IMR-90 (cell line): ENCODE results near the gene PGBD1. TPM values are rescaled to one million over a fixed set of nuclear protein-coding genes. Genes with fewer than 3 reads are reported as not detected.

Source experiments
- ATAC-seq: fragments of 200-7000 bp; cut with Tn5 transposase; 2 replicates; pipeline ENCODE4 v1.9.1; 2020; ENCODE audit warnings: low read depth, mild to moderate bottlenecking, moderate library complexity
- BruUV-seq: library from RNA; stranded (reverse); fragments of 400-500 nt; replicated peaks from 2 replicates; lab custom pipeline; 2021; lab: Mats Ljungman, UMichigan
- CTCF ChIA-PET: fragments of 300-600 bp; formaldehyde crosslinking; extraction: SDS; loops from one replicate; lab custom pipeline; 2021; ENCODE audit warnings: antibody characterized with exemption; lab: Yijun Ruan, JAX
- POLR2A ChIA-PET: fragments of 300-600 bp; sonication (Branson Sonifier 250); formaldehyde crosslinking; loops from one replicate; lab custom pipeline; 2022; ENCODE audit warnings: antibody characterized with exemption; ENCODE audit not compliant: unreplicated experiment; lab: Charles Lee
- DNase-seq: peaks from one replicate; pipeline ENCODE4 v3.0.0; 2013
- H2AFZ ChIP-seq: replicated peaks from 2 replicates; pipeline ENCODE3; 2013; ENCODE audit warnings: low read length, mild to moderate bottlenecking; ENCODE audit not compliant: poor library complexity
- H2AK5ac ChIP-seq: 2 replicates; pipeline ENCODE4 v1.6.1; 2013; ENCODE audit warnings: low read depth, low read length, inconsistent platforms
- H2AK9ac ChIP-seq: replicated peaks from 2 replicates; pipeline ENCODE3; 2013; ENCODE audit warnings: mild to moderate bottlenecking, low read depth, low read length, moderate library complexity; ENCODE audit not compliant: poor library complexity
- H2BK120ac ChIP-seq: 2 replicates; pipeline ENCODE4 v1.6.1; 2013; ENCODE audit warnings: low read depth, low read length, inconsistent platforms
- H2BK15ac ChIP-seq: 3 replicates; pipeline ENCODE4 v1.6.1; 2013; ENCODE audit warnings: low read depth, low read length, inconsistent platforms
- H2BK20ac ChIP-seq: 2 replicates; pipeline ENCODE4 v1.6.1; 2013; ENCODE audit warnings: low read depth, mild to moderate bottlenecking, inconsistent platforms, low read length, moderate library complexity
- H2BK5ac ChIP-seq: 2 replicates; pipeline ENCODE4 v1.6.1; 2013; ENCODE audit warnings: mild to moderate bottlenecking, low read depth, low read length, inconsistent platforms; ENCODE audit not compliant: poor library complexity, severe bottlenecking
- H3K14ac ChIP-seq: replicated peaks from 2 replicates; pipeline ENCODE4 v1.6.1; 2013; ENCODE audit warnings: low read depth, low read length, inconsistent platforms
- H3K18ac ChIP-seq: 2 replicates; pipeline ENCODE4 v1.6.1; 2013; ENCODE audit warnings: low read depth, low read length, control low read depth
- H3K23ac ChIP-seq: 2 replicates; pipeline ENCODE4 v1.6.1; 2013; ENCODE audit warnings: low read depth, low read length, inconsistent platforms
- H3K27ac ChIP-seq: 2 replicates; pipeline ENCODE4 v1.5.1; 2013; ENCODE audit warnings: mild to moderate bottlenecking, control low read depth, low read length; ENCODE audit not compliant: insufficient read depth
- H3K27me3 ChIP-seq: 2 replicates; pipeline ENCODE4 v1.6.1; 2013; ENCODE audit warnings: low read length; ENCODE audit not compliant: control insufficient read depth, insufficient read depth
- H3K36me3 ChIP-seq: 2 replicates; pipeline ENCODE4 v1.6.1; 2013; ENCODE audit warnings: low read length, mixed read lengths; ENCODE audit not compliant: control insufficient read depth, insufficient read depth
- H3K4ac ChIP-seq: 2 replicates; pipeline ENCODE4 v1.6.1; 2013; ENCODE audit warnings: low read depth, low read length, inconsistent platforms
- H3K4me1 ChIP-seq: 2 replicates; pipeline ENCODE4 v1.6.1; 2013; ENCODE audit warnings: low read length, mixed read lengths; ENCODE audit not compliant: control insufficient read depth, insufficient read depth
- H3K4me2 ChIP-seq: 2 replicates; pipeline ENCODE4 v1.6.1; 2013; ENCODE audit warnings: low read depth, mild to moderate bottlenecking, control low read depth, low read length, moderate library complexity
- H3K4me3 ChIP-seq: 2 replicates; pipeline ENCODE4 v1.5.1; 2013; ENCODE audit warnings: low read depth, mild to moderate bottlenecking, control low read depth, low read length, moderate library complexity; ENCODE audit not compliant: insufficient read depth
- H3K56ac ChIP-seq: 2 replicates; pipeline ENCODE4 v1.6.1; 2013; ENCODE audit warnings: low read length, inconsistent platforms; ENCODE audit not compliant: insufficient read depth; ENCODE audit errors: extremely low read depth
- H3K79me1 ChIP-seq, 2 experiments: 2 replicates each; pipeline ENCODE4 v1.6.1; 2013; ENCODE audit warnings: low read length in 2 of 2, inconsistent platforms in 1 of 2, low read depth in 1 of 2
- H3K9ac ChIP-seq: 2 replicates; pipeline ENCODE4 v1.6.1; 2013; ENCODE audit warnings: low read depth, low read length, control low read depth
- H3K9me1 ChIP-seq: 2 replicates; pipeline ENCODE4 v1.6.1; 2013; ENCODE audit warnings: low read length, inconsistent platforms; ENCODE audit not compliant: insufficient read depth
- H3K9me3 ChIP-seq: 2 replicates; pipeline ENCODE4 v1.6.1; 2013; ENCODE audit warnings: low read length; ENCODE audit not compliant: control insufficient read depth, insufficient read depth
- H4K20me1 ChIP-seq: 2 replicates; pipeline ENCODE4 v1.6.1; 2013; ENCODE audit warnings: low read length, inconsistent platforms; ENCODE audit not compliant: insufficient read depth
- H4K5ac ChIP-seq: 2 replicates; pipeline ENCODE4 v1.6.1; 2013; ENCODE audit warnings: mild to moderate bottlenecking, low read depth, low read length, control low read depth
- H4K8ac ChIP-seq, 2 experiments: 2 replicates each; pipeline ENCODE4 v1.6.1; 2013; ENCODE audit warnings: low read depth in 2 of 2, low read length in 2 of 2, control low read depth in 1 of 2, inconsistent platforms in 1 of 2
- H4K91ac ChIP-seq: 2 replicates; pipeline ENCODE4 v1.6.1; 2013; ENCODE audit warnings: low read depth, low read length, inconsistent platforms; ENCODE audit not compliant: insufficient read depth
- CEBPB ChIP-seq: IDR thresholded peaks from 2 replicates; pipeline ENCODE4 v1.6.1; 2012; ENCODE audit warnings: low read depth, low read length, improper control_type of control experiment
- MAZ ChIP-seq: IDR thresholded peaks from 2 replicates; pipeline ENCODE4 v1.6.1; 2012; ENCODE audit warnings: low read depth, mild to moderate bottlenecking, low read length, improper control_type of control experiment, moderate library complexity, borderline replicate concordance
- RAD21 ChIP-seq: IDR thresholded peaks from 2 replicates; pipeline ENCODE4 v1.6.1; 2012; ENCODE audit warnings: low read length, improper control_type of control experiment
- RCOR1 ChIP-seq: IDR thresholded peaks from 2 replicates; pipeline ENCODE4 v1.6.1; 2012; ENCODE audit warnings: mild to moderate bottlenecking, low read length, improper control_type of control experiment; ENCODE audit not compliant: insufficient replicate concordance
- SMC3 ChIP-seq: fragments of 150-350 bp; IDR thresholded peaks from 2 replicates; pipeline ENCODE4 v1.6.1; 2016; ENCODE audit warnings: low read depth, mild to moderate bottlenecking, antibody characterized with exemption, low read length, moderate library complexity
- WGBS, 2 experiments: methylation state at CpG; one replicate each; pipeline versions ENCODE4 v1.1.5 to v1.1.7; 2013; ENCODE audit warnings: missing lambda C conversion rate in 2 of 2; ENCODE audit not compliant: insufficient read length in 1 of 2; ENCODE audit errors: extremely low coverage in 2 of 2; 5-methylcytosine and 5-hydroxymethylcytosine counted together
- dilution Hi-C: fragments of 300-500 bp; cut with HindIII; formaldehyde crosslinking; loops from one replicate; pipeline ENCODE4 v1.14.3; 2018; ENCODE audit warnings: low sequenced_read_pairs; ENCODE audit not compliant: unreplicated experiment
- in situ Hi-C: fragments of 300-500 bp; cut with MboI; formaldehyde crosslinking; loops from 3 replicates; pipeline ENCODE4 v1.14.3; 2019; ENCODE audit warnings: low sequenced_read_pairs, inconsistent platforms, mixed read lengths
- intact Hi-C: fragments of 100-400 bp; cut with micrococcal nuclease; formaldehyde crosslinking; loops from 2 replicates; pipeline ENCODE4 v1.10.0; 2022
- polyA plus RNA-seq, 3 experiments: library from polyadenylated mRNA; depleted of rRNA; stranded (reverse); fragments of >200 nt; gene quantifications; 2 replicates each; pipeline ENCODE4 v1.2.3, GENCODE V29; 2012; ENCODE audit warnings: low replicate concordance in 1 of 3
- total RNA-seq: library from RNA; depleted of rRNA; stranded (reverse); fragments of >200 nt; gene quantifications from 2 replicates; pipeline ENCODE4 v1.2.3, GENCODE V29; 2012
- TF ChIP-seq, protein P1 (sequence below): conservative IDR thresholded peaks from 2 replicates; pipeline ENCODE4 v1.5.1; 2012; ENCODE audit warnings: mild to moderate bottlenecking, low read depth, low read length, improper control_type of control experiment

PGBD1 gene
- total and polyA plus RNA-seq, 2 of the 4 experiments (the other 2 are of a cell fraction), result 3.9 to 6.3 TPM

DNA sequence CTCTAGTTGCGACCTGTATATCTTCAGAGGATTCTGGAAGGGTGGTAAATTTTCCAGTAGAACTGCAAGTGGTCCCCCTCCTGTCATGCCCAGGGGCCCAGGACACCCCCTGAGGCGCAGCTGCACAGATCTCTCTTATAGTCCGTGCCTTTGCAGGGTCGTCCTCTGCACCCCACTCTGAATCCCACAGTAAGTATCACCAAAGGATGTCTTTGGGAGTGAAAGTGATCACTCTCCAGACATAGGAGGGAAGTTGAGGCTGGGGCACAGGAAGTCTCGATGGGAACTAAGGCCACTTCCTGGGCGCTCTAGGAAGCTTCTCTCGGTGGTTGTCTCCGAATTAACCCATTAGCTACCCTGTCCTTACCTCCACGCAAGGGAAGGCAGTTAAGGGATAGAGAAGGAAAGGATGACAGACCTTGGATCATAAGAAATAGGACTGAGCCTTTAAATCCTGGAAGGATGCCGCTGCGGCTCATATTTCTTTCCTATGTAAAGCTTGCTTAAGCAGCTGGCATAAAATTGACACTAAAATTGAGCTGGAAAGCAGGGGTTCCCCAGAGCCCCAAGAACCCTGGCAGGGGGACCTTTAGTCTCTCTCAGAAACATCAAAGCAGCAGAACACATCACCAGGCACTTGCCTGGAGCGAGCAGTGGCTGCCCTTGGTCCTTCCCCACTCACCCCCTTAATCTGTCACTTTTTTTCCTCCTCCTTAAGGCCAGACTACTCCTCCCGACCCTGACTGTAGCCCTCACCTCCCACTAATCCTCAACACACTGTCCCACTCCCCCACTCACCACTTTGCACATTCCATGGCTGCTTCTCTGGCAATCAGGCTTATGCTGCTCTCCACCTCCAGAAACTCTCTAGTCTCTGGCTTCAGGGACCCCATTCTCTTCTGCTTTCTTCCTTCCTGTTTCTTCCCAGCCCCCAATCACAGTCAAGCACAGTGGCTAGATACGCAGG is 29.1 kb upstream of the PGBD1 start, which contains the start of gene ZKSCAN4:
Gene ZKSCAN4 (minus strand): TSS at position 261 of the 967 bp plus-strand sequence. CDS start 289 bp downstream, outside the sequence.
- Histone ChIP-seq H2AK5ac (peak within 1 kb of the TSS; percentile 76), H4K5ac (peak within 1 kb of the TSS; percentile 100), H3K18ac (no peak within 1 kb of the TSS; the same call in 1 of the 2 replicates), H3K4ac (peak within 1 kb of the TSS; percentile 82), H2BK15ac (0 out of 3 replicates have a peak within 1 kb of the TSS, but pooled peaks have one; percentile 10), H3K9me3 (no peaks in the 10 kb centered on the region), H4K91ac (peak within 1 kb of the TSS; percentile 83), H2BK120ac (peak within 1 kb of the TSS; percentile 29; the same call in 1 of the 2 replicates), H2AK9ac (peak within 1 kb of the TSS; percentile 88), H4K20me1 (no peaks in the 10 kb centered on the region), H3K27ac (peak within 1 kb of the TSS; percentile 59), H3K79me1 (peaks cover 7 to 24% of the 10 kb centered on the region in 2 experiments), H2BK5ac (peak within 1 kb of the TSS; percentile 34), H3K23ac (peak within 1 kb of the TSS; percentile 36), H2BK20ac (no peak within 1 kb of the TSS), H4K8ac (peak within 1 kb of the TSS; percentile 96 to 98), H2AFZ (peak within 1 kb of the TSS; percentile 94), H3K9ac (peak within 1 kb of the TSS; percentile 78), H3K4me3 (peak within 1 kb of the TSS; percentile 58), H3K27me3 (no peaks in the 10 kb centered on the region), H3K56ac (peak within 1 kb of the TSS; percentile 42; the same call in 1 of the 2 replicates), H3K14ac (peak within 1 kb of the TSS; percentile 78), H3K36me3 (peaks cover 6% of the 10 kb centered on the region), H3K9me1 (0 out of 2 replicates have a peak, but pooled peaks cover 3% of the 10 kb centered on the region), H3K4me1 (peaks cover 7% of the 10 kb centered on the region), H3K4me2 (peak within 1 kb of the TSS; percentile 81)
- DNase-seq (peak; percentile 92), ATAC-seq (peak; percentile 96)
- intact Hi-C loops (loop anchor here (1.0 to 5.0 kb wide), 4 partner anchors 14 to 105 kb away; partner anchors contain the start of genes PGBD1 and ZSCAN9), in situ Hi-C loops (no loop called here), dilution Hi-C loops (no loop called here)
- 3% methylated on average over 4 of the region's 14 CpGs; no CpG with 5 or more reads in 1 of the 2 experiments for WGBS, 2 experiments
- TF ChIP-seq, protein P1, sequence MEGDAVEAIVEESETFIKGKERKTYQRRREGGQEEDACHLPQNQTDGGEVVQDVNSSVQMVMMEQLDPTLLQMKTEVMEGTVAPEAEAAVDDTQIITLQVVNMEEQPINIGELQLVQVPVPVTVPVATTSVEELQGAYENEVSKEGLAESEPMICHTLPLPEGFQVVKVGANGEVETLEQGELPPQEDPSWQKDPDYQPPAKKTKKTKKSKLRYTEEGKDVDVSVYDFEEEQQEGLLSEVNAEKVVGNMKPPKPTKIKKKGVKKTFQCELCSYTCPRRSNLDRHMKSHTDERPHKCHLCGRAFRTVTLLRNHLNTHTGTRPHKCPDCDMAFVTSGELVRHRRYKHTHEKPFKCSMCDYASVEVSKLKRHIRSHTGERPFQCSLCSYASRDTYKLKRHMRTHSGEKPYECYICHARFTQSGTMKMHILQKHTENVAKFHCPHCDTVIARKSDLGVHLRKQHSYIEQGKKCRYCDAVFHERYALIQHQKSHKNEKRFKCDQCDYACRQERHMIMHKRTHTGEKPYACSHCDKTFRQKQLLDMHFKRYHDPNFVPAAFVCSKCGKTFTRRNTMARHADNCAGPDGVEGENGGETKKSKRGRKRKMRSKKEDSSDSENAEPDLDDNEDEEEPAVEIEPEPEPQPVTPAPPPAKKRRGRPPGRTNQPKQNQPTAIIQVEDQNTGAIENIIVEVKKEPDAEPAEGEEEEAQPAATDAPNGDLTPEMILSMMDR, result no peak
- TF ChIP-seq RCOR1 (peak; percentile 25), RAD21 (peak; percentile 27; the same call in 1 of the 2 replicates), CEBPB (no peak), SMC3 (peak; percentile 7; the same call in 1 of the 2 replicates), MAZ (peak; percentile 49; the same call in 1 of the 2 replicates)
- BruUV-seq, result no TSS peak
- POLR2A ChIA-PET, result interaction anchor here (0.6 to 1.2 kb wide), 3 partner anchors 12 to 98 kb away, joined by 3 to 6 read pairs (median 3); partner anchors contain the start of gene ZSCAN26
- CTCF ChIA-PET, result interaction anchor here (0.6 to 1.9 kb wide), 3 partner anchors 9 to 132 kb away, joined by 4 to 5 read pairs (median 4); no protein-coding TSS in a partner anchor
